AG09319 (cell line): ENCODE measurements around the gene SELPLG.
"Not testable (repeated sequence)": the region's sequence is repeated elsewhere in the genome, so short reads cannot be mapped to it uniquely, and the experiment has no call there.

ENCODE experiments used
- DNase-seq: peaks from one replicate; pipeline ENCODE4 v3.0.0-alpha.2; 2010; ENCODE audit warnings: low read depth; ENCODE audit errors: extremely low read depth
- TF ChIP-seq, protein P1 (sequence below): IDR thresholded peaks from 2 replicates; pipeline ENCODE4 v1.5.1; 2011; ENCODE audit warnings: low read depth, mild to moderate bottlenecking, inconsistent platforms, low read length, moderate library complexity

The SELPLG gene

DNA sequence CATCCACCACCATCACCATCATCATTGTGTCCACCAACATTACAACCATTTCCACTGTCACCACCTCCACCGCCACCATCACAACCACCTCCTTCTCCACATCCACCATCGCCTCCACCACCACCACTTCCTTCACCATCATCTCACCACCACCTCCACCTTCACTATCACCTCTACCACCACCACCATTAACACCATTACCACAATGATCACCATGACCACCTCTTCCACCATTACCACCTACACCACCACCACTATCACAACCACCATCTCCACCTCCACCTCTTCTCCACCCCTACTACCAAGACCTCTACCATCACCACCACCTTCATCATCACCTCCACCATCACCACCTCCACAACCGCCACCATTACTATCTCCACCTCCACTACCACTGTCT is 54.9 kb downstream of the SELPLG start:
- TF ChIP-seq, protein P1, sequence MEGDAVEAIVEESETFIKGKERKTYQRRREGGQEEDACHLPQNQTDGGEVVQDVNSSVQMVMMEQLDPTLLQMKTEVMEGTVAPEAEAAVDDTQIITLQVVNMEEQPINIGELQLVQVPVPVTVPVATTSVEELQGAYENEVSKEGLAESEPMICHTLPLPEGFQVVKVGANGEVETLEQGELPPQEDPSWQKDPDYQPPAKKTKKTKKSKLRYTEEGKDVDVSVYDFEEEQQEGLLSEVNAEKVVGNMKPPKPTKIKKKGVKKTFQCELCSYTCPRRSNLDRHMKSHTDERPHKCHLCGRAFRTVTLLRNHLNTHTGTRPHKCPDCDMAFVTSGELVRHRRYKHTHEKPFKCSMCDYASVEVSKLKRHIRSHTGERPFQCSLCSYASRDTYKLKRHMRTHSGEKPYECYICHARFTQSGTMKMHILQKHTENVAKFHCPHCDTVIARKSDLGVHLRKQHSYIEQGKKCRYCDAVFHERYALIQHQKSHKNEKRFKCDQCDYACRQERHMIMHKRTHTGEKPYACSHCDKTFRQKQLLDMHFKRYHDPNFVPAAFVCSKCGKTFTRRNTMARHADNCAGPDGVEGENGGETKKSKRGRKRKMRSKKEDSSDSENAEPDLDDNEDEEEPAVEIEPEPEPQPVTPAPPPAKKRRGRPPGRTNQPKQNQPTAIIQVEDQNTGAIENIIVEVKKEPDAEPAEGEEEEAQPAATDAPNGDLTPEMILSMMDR, result no peak

DNA sequence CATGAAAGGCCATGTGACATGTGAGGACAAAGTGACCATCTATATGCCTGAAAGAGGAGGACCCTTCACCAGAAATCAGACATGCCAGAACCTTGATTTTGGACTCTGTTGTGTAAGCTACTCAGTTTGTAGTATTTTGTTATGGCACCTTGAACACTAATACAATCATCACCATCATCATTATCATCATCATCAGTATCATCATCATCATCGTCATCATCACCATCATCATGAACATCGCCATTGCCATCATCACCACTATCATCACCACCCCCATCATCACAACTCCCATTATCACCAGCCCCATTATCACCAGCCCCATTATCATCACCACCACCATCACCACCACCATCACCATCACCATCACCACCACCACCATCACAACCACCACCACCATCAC is 55.4 kb downstream of the SELPLG start:
- DNase-seq, result no peak
- TF ChIP-seq, protein P1, result no peak

More for the DNA sequence above, 54.9 kb downstream of the SELPLG start:
- no peak for DNase-seq

DNA sequence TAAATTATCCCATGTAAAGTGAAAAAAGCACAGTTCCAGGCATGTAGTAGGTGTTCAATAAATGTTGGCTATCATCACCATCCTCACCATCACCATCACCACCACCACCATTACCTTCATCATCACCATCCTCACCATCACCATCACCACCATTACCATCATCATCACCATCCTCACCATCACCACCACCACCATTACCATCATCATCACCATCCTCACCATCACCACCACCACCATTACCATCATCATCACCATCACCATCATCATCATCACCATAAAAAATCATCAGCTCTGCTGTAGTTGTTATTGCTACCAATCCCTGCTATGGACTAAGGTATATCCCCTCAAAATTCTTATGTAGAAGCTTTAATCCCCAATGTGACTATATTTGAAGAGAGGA is 56.2 kb downstream of the SELPLG start:
- DNase-seq, result no peak
- TF ChIP-seq, protein P1, result no peak

DNA sequence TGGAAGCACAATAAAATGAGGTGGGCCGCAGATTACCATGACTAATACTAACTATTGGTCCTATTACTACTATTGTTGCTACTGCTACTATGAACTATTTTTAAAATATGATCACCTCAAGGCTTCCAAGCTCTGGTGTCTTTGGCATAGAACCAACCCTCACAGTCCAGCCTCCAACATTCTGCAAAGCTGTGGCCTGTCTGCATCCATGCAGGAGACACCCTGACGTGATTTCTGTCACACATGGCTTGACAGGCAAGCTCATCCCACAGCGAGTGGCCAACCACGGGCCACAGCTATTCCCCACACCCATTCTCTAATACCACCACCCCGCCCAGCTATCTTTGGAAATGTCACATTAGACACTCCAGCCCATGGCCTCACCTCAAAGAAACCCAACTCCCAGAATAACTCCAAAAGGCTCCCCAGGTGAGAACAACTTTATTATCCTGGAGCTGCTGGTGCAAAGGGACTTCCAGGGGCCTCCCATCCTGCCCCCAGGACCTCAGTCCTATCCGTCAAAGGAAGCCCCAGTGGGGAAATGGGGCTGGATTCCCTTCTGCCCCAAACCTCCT is 56.9 kb downstream of the SELPLG start:
- DNase-seq, result no peak
- TF ChIP-seq, protein P1, result no peak

DNA sequence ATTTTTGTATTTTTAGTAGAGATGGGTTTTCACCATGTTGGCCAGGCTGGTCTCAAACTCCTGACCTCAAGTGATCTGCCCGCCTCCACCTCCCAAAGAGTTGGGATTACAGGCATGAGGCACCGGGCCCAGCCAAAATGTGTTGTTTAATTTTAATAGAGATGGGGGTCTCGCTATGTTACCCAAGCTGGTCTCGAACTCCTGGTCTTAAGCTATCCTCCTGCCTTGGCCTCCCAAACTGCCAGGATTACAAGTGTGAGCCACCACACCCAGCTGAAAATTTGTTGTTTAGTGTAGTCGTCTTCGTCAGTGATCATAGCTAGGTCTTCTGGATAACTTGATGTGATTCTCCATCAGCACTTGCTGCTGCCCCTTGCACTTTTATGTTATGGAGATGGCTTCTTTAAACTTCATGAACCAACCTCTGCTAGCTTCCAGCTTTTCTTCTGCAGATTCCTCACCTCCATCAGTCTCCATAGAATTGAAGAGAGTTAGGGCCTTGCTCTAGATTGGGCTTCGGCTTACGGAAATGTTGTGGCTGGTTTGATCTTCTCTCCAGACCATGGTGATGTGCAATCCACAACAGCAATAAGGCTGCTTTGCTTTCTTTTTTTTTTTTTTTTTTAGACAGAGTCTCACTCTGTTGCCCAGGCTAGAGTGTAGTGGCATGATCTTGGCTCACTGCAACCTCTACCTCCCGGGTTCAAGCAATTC is 58.3 kb downstream of the SELPLG start:
- TF ChIP-seq, protein P1, result no peak
- DNase-seq, result no peak

DNA sequence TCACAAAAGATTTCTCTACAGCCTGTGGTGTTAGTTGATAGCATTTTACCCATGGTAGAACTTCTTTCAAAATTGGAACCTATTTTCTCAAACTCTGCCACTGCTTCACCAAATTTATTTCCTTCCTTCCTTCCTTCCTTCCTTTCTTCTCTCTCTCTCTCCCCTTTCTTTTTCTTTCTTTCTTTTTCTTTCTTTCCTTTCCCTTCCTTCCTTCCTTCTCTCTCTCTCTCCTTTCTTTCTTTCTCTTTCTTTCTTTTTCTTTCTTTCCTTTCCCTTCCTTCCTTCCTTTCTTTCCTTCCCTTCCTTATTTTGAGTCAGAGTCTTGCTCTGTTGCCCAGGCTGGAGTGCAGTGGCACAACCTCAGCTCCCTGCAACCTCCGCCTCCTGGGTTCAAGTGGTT is 59.4 kb downstream of the SELPLG start:
- not testable (repeated sequence) for DNase-seq

DNA sequence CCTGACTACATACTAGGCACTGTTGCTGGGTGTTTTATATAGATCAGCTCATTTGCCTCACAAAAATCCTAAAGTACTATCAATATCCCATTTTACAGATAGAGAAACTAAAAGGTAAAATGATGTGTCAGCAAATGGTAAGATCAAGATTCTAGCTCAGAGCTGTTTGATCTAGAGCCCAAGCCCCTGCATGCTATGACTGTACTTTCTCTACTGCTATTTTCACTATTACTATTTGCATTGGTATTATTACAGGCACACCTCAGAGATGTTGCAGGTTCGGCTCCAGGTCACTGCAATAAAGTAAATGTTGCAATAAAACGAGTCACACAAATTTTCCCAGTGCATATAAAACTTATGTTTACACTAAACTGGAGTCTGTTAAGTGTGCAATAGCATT is 60.4 kb downstream of the SELPLG start:
- no peak for DNase-seq
- TF ChIP-seq, protein P1, result no peak
